ENCODE results near the gene EFCAB9. TPM values are rescaled to one million over a fixed set of nuclear protein-coding genes. Genes with fewer than 3 reads are reported as not detected.

EFCAB9 gene
- polyA plus RNA-seq, 1 donor from 2014 or later, result not detected

DNA sequence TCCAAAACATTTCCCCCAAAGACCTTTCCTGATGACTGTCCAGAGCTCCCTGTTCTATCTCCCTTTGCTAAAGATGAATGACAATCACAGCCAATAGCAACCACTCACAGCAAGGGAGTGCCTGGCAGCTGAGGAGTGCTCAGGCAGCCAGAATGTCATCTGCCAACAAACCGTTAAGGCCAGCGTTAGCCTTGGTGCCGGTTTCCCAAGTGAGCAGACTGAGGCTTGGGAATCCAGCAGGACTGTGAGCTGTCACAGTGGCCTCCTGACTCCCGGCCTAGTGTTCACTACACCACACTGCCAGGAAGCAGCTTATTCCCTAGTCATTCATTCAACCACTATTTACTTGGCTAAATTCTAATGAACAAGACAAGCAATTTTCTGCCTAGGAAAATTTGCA is 30.6 kb upstream of the EFCAB9 start:
- Histone ChIP-seq H3K79me2 (replicated peaks; ENCODE audit: insufficient read depth, low read length) (no peaks in the 10 kb centered on the region), H3K27me3 (ENCODE audit: insufficient read depth, low read depth, low read length) (no peaks in the 10 kb centered on the region), H3K9me3 (ENCODE audit: low read length) (no peaks in the 10 kb centered on the region), H3K36me3 (ENCODE audit: insufficient read depth, low read length) (no peaks in the 10 kb centered on the region), H3K4me3 (ENCODE audit: low read length) (no peak overlapping the region), H3K4me2 (ENCODE audit: low read length) (no peak overlapping the region), H3F3A (ENCODE audit: insufficient read depth, low read length, poor library complexity, severe bottlenecking) (no peaks in the 10 kb centered on the region), H3K9me2 (ENCODE audit: insufficient read depth, low read length) (no peaks in the 10 kb centered on the region), H3K9ac (ENCODE audit: low read length) (no peak overlapping the region), H3K27ac (ENCODE audit: low read length) (no peak overlapping the region), H4K20me1 (ENCODE audit: insufficient read depth) (no peaks in the 10 kb centered on the region), H2AFZ (ENCODE audit: low read depth, low read length) (no peak overlapping the region)
- no peak for TF ChIP-seq POLR2AphosphoS5 (IDR thresholded peaks at IDR 0.05)
- no peak for TF ChIP-seq RAD21 (conservative IDR thresholded peaks at IDR 0.05)
- TF ChIP-seq MXI1 (conservative IDR thresholded peaks at IDR 0.05; ENCODE audit: poor library complexity, severe bottlenecking), result no peak
- TF ChIP-seq EZH2 (IDR thresholded peaks at IDR 0.05; ENCODE audit: borderline replicate concordance, insufficient read depth, low read length, poor library complexity, severe bottlenecking), result no peak
- no peak for TF ChIP-seq EP300 (conservative IDR thresholded peaks at IDR 0.05; ENCODE audit: poor library complexity, severe bottlenecking)

DNA sequence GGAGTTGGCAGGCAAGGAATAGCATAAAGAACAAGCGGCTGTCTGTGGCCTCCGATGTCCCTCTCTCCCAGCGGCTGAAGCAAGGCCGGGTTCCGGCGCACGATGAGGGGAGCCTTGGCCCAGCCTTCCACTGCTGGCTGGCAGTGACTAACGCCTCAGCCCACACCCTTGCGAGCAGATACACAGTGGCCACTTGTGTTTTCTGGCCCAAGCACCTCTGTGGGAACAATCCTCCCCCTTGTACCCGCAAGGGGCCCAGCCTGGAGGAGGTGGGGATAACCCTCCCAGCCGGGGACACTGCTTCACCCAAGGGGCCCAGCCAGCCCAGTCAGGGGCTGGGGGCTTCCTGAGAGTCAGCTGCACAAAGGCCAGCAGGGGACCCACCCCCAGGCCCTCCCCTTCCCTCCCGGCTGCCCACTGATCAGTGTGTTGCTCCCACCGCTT is 29.2 kb upstream of the EFCAB9 start:
- Histone ChIP-seq H3K9ac (ENCODE audit: low read length) (no peak overlapping the region), H3K27ac (ENCODE audit: low read length) (no peak overlapping the region), H3K79me2 (replicated peaks; ENCODE audit: insufficient read depth, low read length) (no peaks in the 10 kb centered on the region), H3K4me3 (ENCODE audit: low read length) (no peak overlapping the region), H3K4me2 (ENCODE audit: low read length) (no peak overlapping the region), H3K36me3 (ENCODE audit: insufficient read depth, low read length) (no peaks in the 10 kb centered on the region), H3K9me3 (ENCODE audit: low read length) (no peaks in the 10 kb centered on the region), H3K27me3 (ENCODE audit: insufficient read depth, low read depth, low read length) (no peaks in the 10 kb centered on the region), H3F3A (ENCODE audit: insufficient read depth, low read length, poor library complexity, severe bottlenecking) (no peaks in the 10 kb centered on the region), H3K9me2 (ENCODE audit: insufficient read depth, low read length) (no peaks in the 10 kb centered on the region), H2AFZ (ENCODE audit: low read depth, low read length) (no peak overlapping the region), H4K20me1 (ENCODE audit: insufficient read depth) (no peaks in the 10 kb centered on the region)
- TF ChIP-seq EZH2 (IDR thresholded peaks at IDR 0.05; ENCODE audit: borderline replicate concordance, insufficient read depth, low read length, poor library complexity, severe bottlenecking) (no peak), SMC3 (conservative IDR thresholded peaks at IDR 0.05; ENCODE audit: poor library complexity) (no peak), TAF1 (IDR thresholded peaks at IDR 0.05; ENCODE audit: low read depth) (no peak), MXI1 (conservative IDR thresholded peaks at IDR 0.05; ENCODE audit: poor library complexity, severe bottlenecking) (no peak), POLR2AphosphoS5 (IDR thresholded peaks at IDR 0.05) (no peak), EP300 (conservative IDR thresholded peaks at IDR 0.05; ENCODE audit: poor library complexity, severe bottlenecking) (no peak), RAD21 (conservative IDR thresholded peaks at IDR 0.05) (no peak)
- TF ChIP-seq, protein P1, sequence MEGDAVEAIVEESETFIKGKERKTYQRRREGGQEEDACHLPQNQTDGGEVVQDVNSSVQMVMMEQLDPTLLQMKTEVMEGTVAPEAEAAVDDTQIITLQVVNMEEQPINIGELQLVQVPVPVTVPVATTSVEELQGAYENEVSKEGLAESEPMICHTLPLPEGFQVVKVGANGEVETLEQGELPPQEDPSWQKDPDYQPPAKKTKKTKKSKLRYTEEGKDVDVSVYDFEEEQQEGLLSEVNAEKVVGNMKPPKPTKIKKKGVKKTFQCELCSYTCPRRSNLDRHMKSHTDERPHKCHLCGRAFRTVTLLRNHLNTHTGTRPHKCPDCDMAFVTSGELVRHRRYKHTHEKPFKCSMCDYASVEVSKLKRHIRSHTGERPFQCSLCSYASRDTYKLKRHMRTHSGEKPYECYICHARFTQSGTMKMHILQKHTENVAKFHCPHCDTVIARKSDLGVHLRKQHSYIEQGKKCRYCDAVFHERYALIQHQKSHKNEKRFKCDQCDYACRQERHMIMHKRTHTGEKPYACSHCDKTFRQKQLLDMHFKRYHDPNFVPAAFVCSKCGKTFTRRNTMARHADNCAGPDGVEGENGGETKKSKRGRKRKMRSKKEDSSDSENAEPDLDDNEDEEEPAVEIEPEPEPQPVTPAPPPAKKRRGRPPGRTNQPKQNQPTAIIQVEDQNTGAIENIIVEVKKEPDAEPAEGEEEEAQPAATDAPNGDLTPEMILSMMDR (IDR thresholded peaks at IDR 0.05; ENCODE audit: poor library complexity, severe bottlenecking), result no peak
- TF ChIP-seq, protein P2, sequence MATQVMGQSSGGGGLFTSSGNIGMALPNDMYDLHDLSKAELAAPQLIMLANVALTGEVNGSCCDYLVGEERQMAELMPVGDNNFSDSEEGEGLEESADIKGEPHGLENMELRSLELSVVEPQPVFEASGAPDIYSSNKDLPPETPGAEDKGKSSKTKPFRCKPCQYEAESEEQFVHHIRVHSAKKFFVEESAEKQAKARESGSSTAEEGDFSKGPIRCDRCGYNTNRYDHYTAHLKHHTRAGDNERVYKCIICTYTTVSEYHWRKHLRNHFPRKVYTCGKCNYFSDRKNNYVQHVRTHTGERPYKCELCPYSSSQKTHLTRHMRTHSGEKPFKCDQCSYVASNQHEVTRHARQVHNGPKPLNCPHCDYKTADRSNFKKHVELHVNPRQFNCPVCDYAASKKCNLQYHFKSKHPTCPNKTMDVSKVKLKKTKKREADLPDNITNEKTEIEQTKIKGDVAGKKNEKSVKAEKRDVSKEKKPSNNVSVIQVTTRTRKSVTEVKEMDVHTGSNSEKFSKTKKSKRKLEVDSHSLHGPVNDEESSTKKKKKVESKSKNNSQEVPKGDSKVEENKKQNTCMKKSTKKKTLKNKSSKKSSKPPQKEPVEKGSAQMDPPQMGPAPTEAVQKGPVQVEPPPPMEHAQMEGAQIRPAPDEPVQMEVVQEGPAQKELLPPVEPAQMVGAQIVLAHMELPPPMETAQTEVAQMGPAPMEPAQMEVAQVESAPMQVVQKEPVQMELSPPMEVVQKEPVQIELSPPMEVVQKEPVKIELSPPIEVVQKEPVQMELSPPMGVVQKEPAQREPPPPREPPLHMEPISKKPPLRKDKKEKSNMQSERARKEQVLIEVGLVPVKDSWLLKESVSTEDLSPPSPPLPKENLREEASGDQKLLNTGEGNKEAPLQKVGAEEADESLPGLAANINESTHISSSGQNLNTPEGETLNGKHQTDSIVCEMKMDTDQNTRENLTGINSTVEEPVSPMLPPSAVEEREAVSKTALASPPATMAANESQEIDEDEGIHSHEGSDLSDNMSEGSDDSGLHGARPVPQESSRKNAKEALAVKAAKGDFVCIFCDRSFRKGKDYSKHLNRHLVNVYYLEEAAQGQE (IDR thresholded peaks at IDR 0.05; ENCODE audit: borderline replicate concordance), result no peak

All from neural cell (in vitro differentiated cells).